SH-SY5Y (cell line): ENCODE measurements around the gene AEN.

ENCODE experiments used
- GATA2 ChIP-seq: IDR thresholded peaks from 2 replicates; pipeline ENCODE4 v1.6.1; 2011; ENCODE audit warnings: mild to moderate bottlenecking, low read depth, low read length
- GATA3 ChIP-seq: IDR thresholded peaks from 2 replicates; pipeline ENCODE4 v1.6.1; 2011; ENCODE audit warnings: low read depth, mild to moderate bottlenecking, low read length, moderate library complexity

- TF ChIP-seq GATA2 (no peak), GATA3 (no peak)
These were observed 38.1 kb downstream of the AEN start for GRCh38 chr15:88658972-88659931.
